ENCODE data around the gene IKZF3.

DNA sequence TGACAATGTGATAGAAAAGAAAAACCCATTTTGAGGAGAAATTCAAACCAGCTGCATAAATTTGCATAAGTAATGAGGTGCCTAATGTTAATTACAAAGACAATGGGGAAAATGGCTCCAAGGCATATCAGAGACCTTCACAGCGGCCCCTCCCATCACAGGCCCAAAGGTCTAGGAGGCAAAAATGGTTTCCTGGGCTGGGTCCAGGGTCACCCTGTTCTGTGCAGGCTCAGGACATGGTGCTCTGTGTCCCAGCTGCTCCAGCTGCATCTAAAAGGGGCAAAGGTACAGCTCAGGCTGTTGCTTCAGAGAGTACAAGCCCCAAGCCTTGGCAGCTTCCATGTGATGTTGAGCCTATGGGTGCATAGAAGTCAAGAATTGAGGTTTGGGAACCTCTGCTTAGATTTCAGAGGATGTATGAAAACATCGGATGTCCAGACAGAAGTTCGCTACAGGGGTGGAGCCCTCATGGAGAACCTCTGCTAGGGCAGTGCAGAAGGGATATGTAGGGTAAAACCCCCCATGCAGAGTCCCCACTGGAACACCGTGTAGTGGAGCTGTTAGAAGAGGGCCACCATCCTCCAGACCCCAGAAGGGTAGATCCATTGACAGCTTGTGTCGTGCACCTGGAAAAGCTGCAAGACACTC lies 40.6 kb downstream of the IKZF3 start:
- TF ChIP-seq POLR2A (IDR thresholded peaks at IDR 0.05; ENCODE audit: low read depth, low read length) (no peak), SPI1 (IDR thresholded peaks at IDR 0.05; ENCODE audit: low read depth, low read length) (no peak), POLR2AphosphoS5 (IDR thresholded peaks at IDR 0.05; ENCODE audit: low read depth, low read length) (no peak), PAX5 (IDR thresholded peaks at IDR 0.05; ENCODE audit: insufficient read depth, low read length, severe bottlenecking) (no peak)

Data from GM12891 (cell line).